BE2C (cell line): Measurements from ENCODE around the gene CRIM1.

Experiments used
- DNase-seq: peaks from one replicate; pipeline ENCODE4 v3.0.0-alpha.2; 2020
- H3K27me3 ChIP-seq: fragments of 250-450 bp; sonication (Bioruptor Pico); 2 replicates; pipeline ENCODE4 v1.5.1; 2020; ENCODE audit warnings: mild to moderate bottlenecking
- H3K36me3 ChIP-seq: fragments of 250-450 bp; sonication (Bioruptor Pico); 2 replicates; pipeline ENCODE4 v1.5.1; 2020; ENCODE audit warnings: mild to moderate bottlenecking
- H3K4me1 ChIP-seq: fragments of 250-450 bp; sonication (Bioruptor Pico); 2 replicates; pipeline ENCODE4 v1.5.1; 2020
- H3K4me3 ChIP-seq: 2 replicates; pipeline ENCODE4 v1.5.1; 2011; ENCODE audit warnings: low read depth, low read length
- H3K9me3 ChIP-seq: fragments of 250-450 bp; sonication (Bioruptor Pico); 2 replicates; pipeline ENCODE4 v1.5.1; 2020
- CTCF ChIP-seq: IDR thresholded peaks from 2 replicates; pipeline ENCODE4 v1.5.1; 2012; ENCODE audit warnings: mild to moderate bottlenecking, low read depth, low read length

Gene CRIM1

GRCh38 chr2:36528274-36528673 is 172.7 kb downstream of the CRIM1 start:
- no peak for DNase-seq
- Histone ChIP-seq H3K36me3 (no peaks in the 10 kb centered on the region), H3K4me1 (no peaks in the 10 kb centered on the region), H3K4me3 (no peak overlapping the region), H3K27me3 (no peaks in the 10 kb centered on the region), H3K9me3 (no peaks in the 10 kb centered on the region)
- TF ChIP-seq CTCF, result no peak

DNA sequence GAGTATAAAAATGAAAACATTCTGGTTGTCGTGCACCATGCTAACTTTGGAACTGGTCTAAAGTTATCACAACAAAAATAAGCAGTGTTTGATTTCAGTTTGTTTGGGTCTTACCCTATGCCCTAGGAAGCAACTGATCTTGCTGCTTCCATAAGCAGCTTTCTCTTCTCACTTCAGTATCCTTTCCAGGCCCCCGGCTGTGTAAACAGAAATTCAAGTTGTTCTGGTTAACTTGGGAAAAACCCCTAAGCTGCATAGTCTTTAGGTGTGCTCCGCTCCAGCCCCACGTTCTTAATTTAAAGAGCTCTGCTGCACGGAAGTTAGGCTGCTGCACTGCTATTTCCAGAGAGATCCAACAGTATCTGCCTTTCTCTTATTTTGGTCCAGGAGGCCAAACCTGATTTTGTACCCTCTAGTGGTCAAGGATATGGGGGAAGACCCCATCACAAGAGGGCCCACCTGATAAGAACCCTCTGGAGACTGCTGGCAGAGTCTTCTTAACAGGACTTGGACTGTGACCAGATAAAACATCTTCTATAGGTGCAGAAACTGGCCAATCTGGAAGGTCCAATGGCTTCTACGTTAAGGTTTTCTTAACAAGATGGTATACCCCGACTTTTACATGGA is 173.3 kb downstream of the CRIM1 start:
- Histone ChIP-seq H3K4me3 (no peak overlapping the region), H3K36me3 (no peaks in the 10 kb centered on the region), H3K4me1 (no peaks in the 10 kb centered on the region), H3K9me3 (no peaks in the 10 kb centered on the region), H3K27me3 (no peaks in the 10 kb centered on the region)
- DNase-seq, result no peak
- no peak for TF ChIP-seq CTCF

DNA sequence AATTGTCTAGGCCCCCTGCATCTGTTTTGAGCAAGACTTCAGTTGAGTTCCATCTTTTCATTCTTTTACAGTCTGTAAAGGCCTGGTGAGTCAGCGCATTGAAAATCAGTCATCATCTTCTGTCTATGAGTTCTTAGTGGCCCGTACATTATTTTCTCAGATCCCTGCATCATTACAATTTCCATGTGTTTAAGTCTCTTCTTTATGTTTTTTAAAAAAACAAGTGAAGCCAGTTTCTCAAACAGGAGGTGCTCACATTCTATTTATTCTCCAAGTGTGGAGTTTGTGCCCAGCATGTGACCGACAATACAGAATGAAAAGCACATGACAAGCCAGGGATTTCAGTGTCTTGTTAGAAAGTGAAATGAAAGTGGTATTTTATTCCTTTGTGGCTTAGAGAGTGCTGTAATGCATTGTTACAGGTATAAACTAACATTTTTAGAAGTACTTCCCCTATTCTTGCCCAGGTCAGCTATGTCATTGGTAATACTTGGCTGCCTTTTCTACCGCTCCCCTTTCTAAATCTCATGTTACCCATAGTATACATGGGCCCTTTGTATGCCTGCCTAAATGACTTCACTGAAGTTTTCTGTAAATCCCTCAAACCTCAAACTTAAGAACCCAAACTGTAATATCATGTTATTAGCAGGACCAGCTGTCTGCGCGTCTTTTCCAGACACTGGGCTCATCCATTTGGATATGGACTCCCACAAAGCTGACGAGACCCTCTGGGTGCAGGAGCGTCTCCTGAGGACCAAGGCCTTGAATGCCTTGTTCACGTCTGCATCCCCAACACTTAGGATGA is 174.8 kb downstream of the CRIM1 start:
- no peak for DNase-seq
- no peaks in the 10 kb centered on the region for H3K36me3 ChIP-seq
- TF ChIP-seq CTCF, result no peak
- H3K27me3 ChIP-seq, result no peaks in the 10 kb centered on the region
- H3K4me3 ChIP-seq, result no peak overlapping the region
- H3K4me1 ChIP-seq, result no peaks in the 10 kb centered on the region
- no peaks in the 10 kb centered on the region for H3K9me3 ChIP-seq

GRCh38 chr2:36530983-36531354 is 175.4 kb downstream of the CRIM1 start:
- Histone ChIP-seq H3K9me3 (no peaks in the 10 kb centered on the region), H3K36me3 (no peaks in the 10 kb centered on the region), H3K4me1 (no peaks in the 10 kb centered on the region), H3K27me3 (no peaks in the 10 kb centered on the region), H3K4me3 (no peak overlapping the region)
- no peak for DNase-seq
- TF ChIP-seq CTCF, result no peak

DNA sequence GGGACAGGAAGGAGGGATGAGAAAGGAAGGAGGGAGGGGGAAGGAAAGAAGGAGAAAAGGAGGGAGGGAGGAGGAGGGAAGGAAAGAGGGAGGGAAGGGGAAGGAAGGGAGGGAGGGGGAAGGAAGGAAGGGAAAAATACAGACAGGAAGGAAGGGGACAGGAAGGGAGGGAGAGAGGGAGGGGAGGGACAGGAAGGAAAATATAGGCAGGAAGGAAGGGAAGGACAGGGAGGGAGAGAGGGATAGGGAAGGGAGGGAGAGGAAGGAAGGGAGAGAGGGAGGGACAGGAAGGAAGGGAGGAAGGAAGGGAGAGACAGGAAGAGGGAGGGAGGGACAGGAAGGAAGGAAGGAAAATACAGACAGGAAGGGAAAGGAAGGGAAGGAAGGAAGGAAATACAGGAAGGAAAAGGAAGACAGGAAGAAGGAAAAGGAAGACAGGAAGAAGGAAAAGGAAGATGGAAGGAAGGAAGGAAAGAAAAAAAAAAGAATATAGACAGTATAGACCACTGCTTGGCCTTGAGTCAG is 178.8 kb downstream of the CRIM1 start:
- no peak for TF ChIP-seq CTCF
- H3K36me3 ChIP-seq, result no peaks in the 10 kb centered on the region
- no peaks in the 10 kb centered on the region for H3K9me3 ChIP-seq
- H3K4me1 ChIP-seq, result no peaks in the 10 kb centered on the region
- no peaks in the 10 kb centered on the region; the same call in 1 of the 2 replicates for H3K27me3 ChIP-seq
- no peak overlapping the region for H3K4me3 ChIP-seq
- no peak for DNase-seq

- DNase-seq, result no peak
- no peak for TF ChIP-seq CTCF
- Histone ChIP-seq H3K36me3 (no peaks in the 10 kb centered on the region), H3K9me3 (no peaks in the 10 kb centered on the region), H3K27me3 (no peaks in the 10 kb centered on the region; the same call in 1 of the 2 replicates), H3K4me3 (no peak overlapping the region), H3K4me1 (no peaks in the 10 kb centered on the region)
Measured at GRCh38 chr2:36535099-36535498, 179.5 kb downstream of the CRIM1 start.
